ENCODE data around the gene SLC25A22. TPM values are rescaled to one million over a fixed set of nuclear protein-coding genes. Genes with fewer than 3 reads are reported as not detected.

SLC25A22 gene
- total and polyA plus RNA-seq, 9 of the 15 experiments (the other 6 are each of a cell fraction or from before 2014, with no cell fraction given), result 0.41 to 55.4 (median 11.4) TPM

- TF ChIP-seq, protein P1, sequence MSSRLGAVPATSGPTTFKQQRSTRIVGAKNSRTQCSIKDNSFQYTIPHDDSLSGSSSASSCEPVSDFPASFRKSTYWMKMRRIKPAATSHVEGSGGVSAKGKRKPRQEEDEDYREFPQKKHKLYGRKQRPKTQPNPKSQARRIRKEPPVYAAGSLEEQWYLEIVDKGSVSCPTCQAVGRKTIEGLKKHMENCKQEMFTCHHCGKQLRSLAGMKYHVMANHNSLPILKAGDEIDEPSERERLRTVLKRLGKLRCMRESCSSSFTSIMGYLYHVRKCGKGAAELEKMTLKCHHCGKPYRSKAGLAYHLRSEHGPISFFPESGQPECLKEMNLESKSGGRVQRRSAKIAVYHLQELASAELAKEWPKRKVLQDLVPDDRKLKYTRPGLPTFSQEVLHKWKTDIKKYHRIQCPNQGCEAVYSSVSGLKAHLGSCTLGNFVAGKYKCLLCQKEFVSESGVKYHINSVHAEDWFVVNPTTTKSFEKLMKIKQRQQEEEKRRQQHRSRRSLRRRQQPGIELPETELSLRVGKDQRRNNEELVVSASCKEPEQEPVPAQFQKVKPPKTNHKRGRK (tag; IDR thresholded peaks at IDR 0.05), result no peak
- TF ChIP-seq SMAD1 (IDR thresholded peaks at IDR 0.05; ENCODE audit: low read depth, low read length, partially characterized antibody), result no peak
- TF ChIP-seq, protein P2, sequence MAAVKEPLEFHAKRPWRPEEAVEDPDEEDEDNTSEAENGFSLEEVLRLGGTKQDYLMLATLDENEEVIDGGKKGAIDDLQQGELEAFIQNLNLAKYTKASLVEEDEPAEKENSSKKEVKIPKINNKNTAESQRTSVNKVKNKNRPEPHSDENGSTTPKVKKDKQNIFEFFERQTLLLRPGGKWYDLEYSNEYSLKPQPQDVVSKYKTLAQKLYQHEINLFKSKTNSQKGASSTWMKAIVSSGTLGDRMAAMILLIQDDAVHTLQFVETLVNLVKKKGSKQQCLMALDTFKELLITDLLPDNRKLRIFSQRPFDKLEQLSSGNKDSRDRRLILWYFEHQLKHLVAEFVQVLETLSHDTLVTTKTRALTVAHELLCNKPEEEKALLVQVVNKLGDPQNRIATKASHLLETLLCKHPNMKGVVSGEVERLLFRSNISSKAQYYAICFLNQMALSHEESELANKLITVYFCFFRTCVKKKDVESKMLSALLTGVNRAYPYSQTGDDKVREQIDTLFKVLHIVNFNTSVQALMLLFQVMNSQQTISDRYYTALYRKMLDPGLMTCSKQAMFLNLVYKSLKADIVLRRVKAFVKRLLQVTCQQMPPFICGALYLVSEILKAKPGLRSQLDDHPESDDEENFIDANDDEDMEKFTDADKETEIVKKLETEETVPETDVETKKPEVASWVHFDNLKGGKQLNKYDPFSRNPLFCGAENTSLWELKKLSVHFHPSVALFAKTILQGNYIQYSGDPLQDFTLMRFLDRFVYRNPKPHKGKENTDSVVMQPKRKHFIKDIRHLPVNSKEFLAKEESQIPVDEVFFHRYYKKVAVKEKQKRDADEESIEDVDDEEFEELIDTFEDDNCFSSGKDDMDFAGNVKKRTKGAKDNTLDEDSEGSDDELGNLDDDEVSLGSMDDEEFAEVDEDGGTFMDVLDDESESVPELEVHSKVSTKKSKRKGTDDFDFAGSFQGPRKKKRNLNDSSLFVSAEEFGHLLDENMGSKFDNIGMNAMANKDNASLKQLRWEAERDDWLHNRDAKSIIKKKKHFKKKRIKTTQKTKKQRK (IDR thresholded peaks at IDR 0.05; ENCODE audit: borderline replicate concordance, low read depth, low read length), result no peak
- no peak for TF ChIP-seq ZNF766 (CRISPR knock-in tag; conservative IDR thresholded peaks at IDR 0.05)
- no peak for TF ChIP-seq CSDE1 (IDR thresholded peaks at IDR 0.05)
- no peak for TF ChIP-seq SREBF2 (CRISPR knock-in tag; IDR thresholded peaks at IDR 0.05)
- TF ChIP-seq HDAC8 (tag; IDR thresholded peaks at IDR 0.05), result peak; percentile 65
- no peak for TF ChIP-seq ZNF431 (CRISPR knock-in tag; IDR thresholded peaks at IDR 0.05)
- TF ChIP-seq PRDM10 (IDR thresholded peaks at IDR 0.05; ENCODE audit: partially characterized antibody), result no peak
- TF ChIP-seq NR2F6 (CRISPR knock-in tag; IDR thresholded peaks at IDR 0.05), result no peak
- TF ChIP-seq NFE2L1 (tag; IDR thresholded peaks at IDR 0.05; ENCODE audit: borderline replicate concordance, low read depth), result no peak
- no peak for TF ChIP-seq ZNF124 (CRISPR knock-in tag; IDR thresholded peaks at IDR 0.05)
- no peak for TF ChIP-seq SFPQ (IDR thresholded peaks at IDR 0.05; ENCODE audit: low read depth, low read length)
These were observed 50.1 kb downstream of the SLC25A22 start (continued) for GRCh38 chr11:748007-748359.

Measured in K562 (cell line).